A673 (cell line): Measurements from ENCODE around the gene C17orf100.

Source experiments
- CTCF ChIP-seq: fragments of 300-800, 200-600 bp; sonication (generic); conservative IDR thresholded peaks from 2 replicates; pipeline ENCODE4 v1.5.1; 2017; ENCODE audit warnings: low read depth, mild to moderate bottlenecking, antibody characterized with exemption, low read length, moderate library complexity, mixed read lengths
- EZH2 ChIP-seq: fragments of 200-600 bp; sonication (generic); IDR thresholded peaks from 2 replicates; pipeline ENCODE4 v1.6.1; 2017; ENCODE audit warnings: borderline replicate concordance, low read depth, mild to moderate bottlenecking, mixed read lengths, antibody characterized with exemption, low read length; ENCODE audit not compliant: poor library complexity, severe bottlenecking

DNA sequence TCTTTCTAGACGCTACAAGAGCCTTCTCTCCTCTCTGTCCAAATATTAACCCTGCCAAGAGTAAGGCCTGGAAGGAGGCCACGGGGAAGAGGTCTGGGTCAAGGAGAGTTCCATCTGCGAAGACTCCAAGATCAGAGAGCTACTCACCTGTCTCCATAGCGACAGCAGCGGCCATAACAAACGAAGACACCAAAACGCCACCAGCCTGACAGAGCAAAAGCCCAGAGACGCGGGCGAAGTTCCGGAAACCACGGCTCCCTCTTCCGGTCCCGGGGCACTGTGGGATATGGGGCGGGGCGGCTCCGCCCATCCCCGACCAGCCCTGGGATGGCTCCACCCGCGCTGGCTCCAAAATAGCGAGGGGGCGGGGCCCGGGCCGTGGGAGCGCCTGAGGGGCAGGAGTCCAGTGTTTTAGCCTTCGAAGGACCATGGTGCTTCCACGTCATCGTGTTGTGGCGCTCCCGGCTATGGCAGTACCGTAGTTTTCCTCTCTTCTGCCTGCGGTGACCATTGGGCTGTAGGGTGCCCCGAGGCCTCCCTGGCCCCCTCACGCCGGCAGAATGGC is at the start of gene C17orf100, which contains the start of gene MED31:
- no peak for TF ChIP-seq CTCF
- TF ChIP-seq EZH2: no peak
